Caco-2 (cell line): ENCODE measurements around the gene LRIG1. TPM values are rescaled to one million over a fixed set of nuclear protein-coding genes. Genes with fewer than 3 reads are reported as not detected.

Experiments used
- BruUV-seq: library from RNA; stranded (reverse); fragments of 400-500 nt; replicated peaks from 2 replicates; lab custom pipeline; 2021; lab: Mats Ljungman, UMichigan
- CTCF ChIA-PET: fragments of 300-600 bp; sonication (Branson Sonifier 250); formaldehyde crosslinking; loops from one replicate; lab custom pipeline; 2022; ENCODE audit warnings: antibody characterized with exemption; lab: Charles Lee
- POLR2A ChIA-PET: fragments of 300-600 bp; sonication (Branson Sonifier 250); formaldehyde crosslinking; loops from one replicate; lab custom pipeline; 2022; ENCODE audit warnings: antibody characterized with exemption; lab: Charles Lee
- DNase-seq, 2 experiments: peaks; one replicate each; pipeline versions ENCODE4 v3.0.0 to v3.0.0-alpha.2; 2020 to 2022
- H3K27me3 ChIP-seq: replicated peaks from 2 replicates; pipeline ENCODE4 v1.6.0; 2011; ENCODE audit warnings: low read length; ENCODE audit not compliant: control insufficient read depth, insufficient read depth
- H3K36me3 ChIP-seq: 2 replicates; pipeline ENCODE4 v1.5.1; 2011; ENCODE audit warnings: low read length; ENCODE audit not compliant: control insufficient read depth, insufficient read depth
- H3K4me1 ChIP-seq: fragments of 250-450 bp; sonication (Bioruptor Pico); 2 replicates; pipeline ENCODE4 v1.5.1; 2020; ENCODE audit warnings: mild to moderate bottlenecking
- H3K4me3 ChIP-seq: 2 replicates; pipeline ENCODE4 v1.5.1; 2011; ENCODE audit warnings: low read depth, mild to moderate bottlenecking, control low read depth, low read length
- H3K9me3 ChIP-seq: fragments of 250-450 bp; sonication (Bioruptor Pico); 2 replicates; pipeline ENCODE4 v1.5.1; 2020; ENCODE audit warnings: mild to moderate bottlenecking, moderate library complexity
- H3K27ac Mint-ChIP-seq: one replicate; pipeline ENCODE4 v1.8.0; 2022; ENCODE audit warnings: mixed read lengths; ENCODE audit not compliant: unreplicated experiment
- H3K27me3 Mint-ChIP-seq: one replicate; pipeline ENCODE4 v1.8.0; 2022; ENCODE audit warnings: mixed read lengths; ENCODE audit not compliant: insufficient read depth, unreplicated experiment
- H3K36me3 Mint-ChIP-seq: one replicate; pipeline ENCODE4 v1.8.0; 2022; ENCODE audit warnings: mild to moderate bottlenecking, mixed read lengths; ENCODE audit not compliant: insufficient read depth, unreplicated experiment
- H3K4me1 Mint-ChIP-seq: one replicate; pipeline ENCODE4 v1.8.0; 2022; ENCODE audit warnings: low read depth, mixed read lengths; ENCODE audit not compliant: unreplicated experiment
- H3K4me3 Mint-ChIP-seq: one replicate; pipeline ENCODE4 v1.8.0; 2022; ENCODE audit warnings: mild to moderate bottlenecking, moderate library complexity, mixed read lengths; ENCODE audit not compliant: unreplicated experiment
- H3K9me3 Mint-ChIP-seq: one replicate; pipeline ENCODE4 v1.8.0; 2022; ENCODE audit warnings: mixed read lengths; ENCODE audit not compliant: unreplicated experiment
- CTCF ChIP-seq, 2 experiments: fragments of 200-600 bp in 1 of 2; IDR thresholded peaks; 1 replicate in 1 of 2; 2 replicates in 1 of 2; pipeline versions ENCODE4 v1.5.1 to v1.8.0; 2011 to 2022; ENCODE audit warnings: antibody characterized with exemption in 1 of 2, control low read depth in 1 of 2, inconsistent platforms in 1 of 2, low read depth in 1 of 2, low read length in 1 of 2, mild to moderate bottlenecking in 1 of 2, moderate library complexity in 1 of 2; ENCODE audit not compliant: insufficient read depth in 1 of 2, severe bottlenecking in 1 of 2, unreplicated experiment in 1 of 2
- intact Hi-C: fragments of 100-400 bp; cut with micrococcal nuclease; formaldehyde crosslinking; loops from one replicate; pipeline ENCODE4 v1.10.0; 2022; ENCODE audit not compliant: unreplicated experiment
- total RNA-seq: library from RNA; stranded (reverse); gene quantifications from 2 replicates; pipeline ENCODE4 v1.2.3, GENCODE V29; 2022

LRIG1 gene
- total RNA-seq, 1 experiment from 2014 or later: 43.4 TPM

- no peaks in the 10 kb centered on the region for H3K27me3 ChIP-seq
Measured at GRCh38 chr3:66508461-66508860, 7.6 kb upstream of the LRIG1 start.

GRCh38 chr3:66507423-66508260, 6.8 kb upstream of the LRIG1 start:
- Mint-ChIP-seq H3K36me3 (no peaks in the 10 kb centered on the region), H3K4me3 (no peak overlapping the region), H3K4me1 (peaks cover 16% of the 10 kb centered on the region), H3K27ac (no peak overlapping the region), H3K9me3 (no peaks in the 10 kb centered on the region), H3K27me3 (no peaks in the 10 kb centered on the region)
- no peak overlapping the region for H3K4me3 ChIP-seq
- BruUV-seq: no TSS peak
- H3K27me3 ChIP-seq: no peaks in the 10 kb centered on the region
- no peaks in the 10 kb centered on the region for H3K9me3 ChIP-seq
- no peak for TF ChIP-seq CTCF (IDR thresholded peaks at IDR 0.05; ENCODE audit: insufficient read depth in 1 of 2, low read depth in 1 of 2, low read length in 1 of 2, severe bottlenecking in 1 of 2, unreplicated experiment in 1 of 2)
- DNase-seq: no peak
- intact Hi-C loops: loop anchor here (10.0 kb wide), 1 partner anchor 207 kb away; no protein-coding TSS in a partner anchor
- POLR2A ChIA-PET: interaction anchor here (0.7 kb wide), 1 partner anchor 311 kb away, joined by 4 read pairs; no protein-coding TSS in a partner anchor
- CTCF ChIA-PET: no interaction called here
- no peaks in the 10 kb centered on the region for H3K36me3 ChIP-seq
- H3K4me1 ChIP-seq: peaks cover 18% of the 10 kb centered on the region

More at GRCh38 chr3:66508461-66508860, 7.6 kb upstream of the LRIG1 start:
- CTCF ChIA-PET: no interaction called here
- Histone ChIP-seq H3K4me1 (peaks cover 18% of the 10 kb centered on the region), H3K36me3 (no peaks in the 10 kb centered on the region), H3K4me3 (no peak overlapping the region), H3K9me3 (no peaks in the 10 kb centered on the region)
- no peak for TF ChIP-seq CTCF (IDR thresholded peaks at IDR 0.05; ENCODE audit: insufficient read depth in 1 of 2, low read depth in 1 of 2, low read length in 1 of 2, severe bottlenecking in 1 of 2, unreplicated experiment in 1 of 2)
- Mint-ChIP-seq H3K27ac (no peak overlapping the region), H3K4me1 (peaks cover 15% of the 10 kb centered on the region), H3K9me3 (no peaks in the 10 kb centered on the region), H3K36me3 (no peaks in the 10 kb centered on the region), H3K27me3 (no peaks in the 10 kb centered on the region), H3K4me3 (no peak overlapping the region)
- BruUV-seq: no TSS peak
- intact Hi-C loops: loop anchor here (10.0 kb wide), 1 partner anchor 206 kb away; no protein-coding TSS in a partner anchor
- POLR2A ChIA-PET: no interaction called here
- no peak for DNase-seq

- Histone ChIP-seq H3K36me3 (no peaks in the 10 kb centered on the region), H3K27me3 (no peaks in the 10 kb centered on the region), H3K9me3 (no peaks in the 10 kb centered on the region), H3K4me1 (peaks cover 18% of the 10 kb centered on the region), H3K4me3 (no peak overlapping the region)
- H3K27me3 Mint-ChIP-seq: no peaks in the 10 kb centered on the region
- POLR2A ChIA-PET: no interaction called here
- intact Hi-C loops: loop anchor here (10.0 kb wide), 1 partner anchor 209 kb away; no protein-coding TSS in a partner anchor
- no TSS peak for BruUV-seq
- CTCF ChIA-PET: interaction anchor here (0.6 kb wide), 1 partner anchor 244 kb away, joined by 3 read pairs; no protein-coding TSS in a partner anchor
- no peaks in the 10 kb centered on the region for H3K36me3 Mint-ChIP-seq
- no peaks in the 10 kb centered on the region for H3K9me3 Mint-ChIP-seq
- peaks cover 16% of the 10 kb centered on the region for H3K4me1 Mint-ChIP-seq
- no peak for TF ChIP-seq CTCF (IDR thresholded peaks at IDR 0.05; ENCODE audit: insufficient read depth in 1 of 2, low read depth in 1 of 2, low read length in 1 of 2, severe bottlenecking in 1 of 2, unreplicated experiment in 1 of 2)
- no peak overlapping the region for H3K27ac Mint-ChIP-seq
- no peak overlapping the region for H3K4me3 Mint-ChIP-seq
- DNase-seq: no peak
Measured at GRCh38 chr3:66506154-66506553, 5.3 kb upstream of the LRIG1 start.
